HL-60 (cell line): ENCODE results near the gene RDH8.
"Not testable (repeated sequence)": the region's sequence is repeated elsewhere in the genome, so short reads cannot be mapped to it uniquely, and the experiment has no call there.

Experiments
- DNase-seq, 2 experiments: peaks; one replicate each; pipeline ENCODE4 v3.0.0-alpha.2; 2010 to 2020; ENCODE audit warnings: low read depth in 1 of 2, low spot score in 1 of 2
- H3K27ac ChIP-seq: fragments of 250-450 bp; sonication (Bioruptor Pico); replicated peaks from 2 replicates; pipeline ENCODE4 v1.5.1; 2020; ENCODE audit warnings: mild to moderate bottlenecking, moderate library complexity
- H3K27me3 ChIP-seq: fragments of 250-450 bp; sonication (Bioruptor Pico); 2 replicates; pipeline ENCODE4 v1.5.1; 2021; ENCODE audit warnings: mild to moderate bottlenecking, moderate library complexity; ENCODE audit not compliant: insufficient read depth, poor library complexity, severe bottlenecking
- H3K4me3 ChIP-seq: replicated peaks from 2 replicates; pipeline ENCODE4 v1.5.1; 2011; ENCODE audit warnings: mild to moderate bottlenecking, control low read depth, low read length; ENCODE audit not compliant: insufficient read depth
- CTCF ChIP-seq: IDR thresholded peaks from one replicate; pipeline ENCODE4 v1.5.1; 2011; ENCODE audit warnings: low read length, control low read depth, inconsistent platforms; ENCODE audit not compliant: insufficient read depth
- GABPA ChIP-seq: IDR thresholded peaks from 2 replicates; pipeline ENCODE4 v1.6.1; 2012; ENCODE audit warnings: low read depth
- POLR2AphosphoS5 ChIP-seq: IDR thresholded peaks from 2 replicates; pipeline ENCODE4 v1.6.1; 2012; ENCODE audit warnings: low read depth
- REST ChIP-seq: IDR thresholded peaks from 2 replicates; pipeline ENCODE4 v1.6.1; 2012; ENCODE audit warnings: low read depth; ENCODE audit not compliant: insufficient replicate concordance
- SPI1 ChIP-seq: IDR thresholded peaks from 2 replicates; pipeline ENCODE4 v1.6.1; 2012; ENCODE audit warnings: low read depth, mild to moderate bottlenecking, borderline replicate concordance

RDH8 gene

GRCh38 chr19:10021863-10022262, 8.6 kb downstream of the RDH8 start:
- Histone ChIP-seq H3K27me3 (peaks cover 5% of the 10 kb centered on the region), H3K4me3 (no peak overlapping the region), H3K27ac (no peak overlapping the region)
- DNase-seq: no peak
- no peak for TF ChIP-seq POLR2AphosphoS5
- TF ChIP-seq GABPA: no peak
- TF ChIP-seq SPI1: no peak
- no peak for TF ChIP-seq CTCF
- no peak for TF ChIP-seq REST

GRCh38 chr19:10023096-10023495, 9.8 kb downstream of the RDH8 start:
- not testable (repeated sequence) for H3K27ac ChIP-seq, DNase-seq, H3K4me3 ChIP-seq, H3K27me3 ChIP-seq

- Histone ChIP-seq H3K4me3 (no peak overlapping the region), H3K27ac (no peak overlapping the region), H3K27me3 (peaks cover 8% of the 10 kb centered on the region)
- no peak for TF ChIP-seq CTCF
- TF ChIP-seq SPI1: no peak
- TF ChIP-seq POLR2AphosphoS5: no peak
- no peak for TF ChIP-seq REST
- no peak for TF ChIP-seq GABPA
- DNase-seq: no peak
These were observed 13.5 kb downstream of the RDH8 start for GRCh38 chr19:10026744-10027143.

GRCh38 chr19:10027158-10027997, 14.1 kb downstream of the RDH8 start:
- Histone ChIP-seq H3K4me3 (no peak overlapping the region), H3K27me3 (peaks cover 8% of the 10 kb centered on the region), H3K27ac (no peak overlapping the region)
- TF ChIP-seq GABPA (no peak), CTCF (peak; percentile 85), SPI1 (no peak), REST (no peak)
- peak; percentile 75 to 79 for DNase-seq
